Activated T-helper 2 cell treated with anti-CD3 and anti-CD28 coated beads, Interferon-gamma antibody, Interleukin-2, Interleukin-4, amounts not matched to agents 10 μg/mL and 5 μg/mL and 100 μg/mL, durations not matched to agents 14 hours and 24 hours and 36 hours (primary cell): ENCODE results near the gene IP6K2. TPM values are rescaled to one million over a fixed set of nuclear protein-coding genes. Genes with fewer than 3 reads are reported as not detected.
"Not testable (repeated sequence)": the region's sequence is repeated elsewhere in the genome, so short reads cannot be mapped to it uniquely, and the experiment has no call there.

ENCODE experiments used
- DNase-seq: peaks from one replicate; pipeline ENCODE4 v3.0.0; 2021; ENCODE audit warnings: low spot score
- H3K27ac Mint-ChIP-seq: one replicate; pipeline ENCODE4 v1.8.0; 2021; ENCODE audit warnings: mixed read lengths
- H3K27me3 Mint-ChIP-seq: one replicate; pipeline ENCODE4 v1.8.0; 2021; ENCODE audit warnings: low read depth, mixed read lengths
- H3K36me3 Mint-ChIP-seq: one replicate; pipeline ENCODE4 v1.8.0; 2021; ENCODE audit warnings: low read depth, mixed read lengths
- H3K4me1 Mint-ChIP-seq: one replicate; pipeline ENCODE4 v1.8.0; 2021; ENCODE audit warnings: low read depth, mixed read lengths
- H3K4me3 Mint-ChIP-seq: one replicate; pipeline ENCODE4 v1.8.0; 2021; ENCODE audit warnings: low read depth, mild to moderate bottlenecking, moderate library complexity, mixed read lengths
- H3K9me3 Mint-ChIP-seq: one replicate; pipeline ENCODE4 v1.8.0; 2021; ENCODE audit warnings: mixed read lengths
- intact Hi-C: fragments of 100-400 bp; cut with micrococcal nuclease; formaldehyde crosslinking; loops from one replicate; pipeline ENCODE4 v1.15.1; 2023
- total RNA-seq: library from RNA; stranded (reverse); gene quantifications from 2 replicates; pipeline ENCODE4 v1.2.3, GENCODE V29; 2022

Gene IP6K2
- total RNA-seq = 65.4 and 68.2 TPM in 2 replicates

- Mint-ChIP-seq H3K9me3 (no peaks in the 10 kb centered on the region), H3K36me3 (peaks cover 31% of the 10 kb centered on the region), H3K27ac (peak within 1 kb of the TSS; percentile 97), H3K27me3 (peaks cover 13% of the 10 kb centered on the region), H3K4me1 (peaks cover 28% of the 10 kb centered on the region), H3K4me3 (peak within 1 kb of the TSS; percentile 98)
- peak; percentile 98 for DNase-seq
- intact Hi-C loops = loop anchor here (1.0 to 2.0 kb wide), 3 partner anchors 32 to 202 kb away; partner anchors contain the start of genes ARIH2 and NCKIPSD
Observed at GRCh38 chr3:48716982-48717746, at the start of gene IP6K2. Gene IP6K2 (minus strand): TSS chr3:48717221. CDS start chr3:48695291, 21,930 bp downstream.

GRCh38 chr3:48765376-48765775 lies 48.4 kb upstream of the IP6K2 start:
- no peak overlapping the region for H3K4me3 Mint-ChIP-seq
- no peak overlapping the region for H3K27ac Mint-ChIP-seq
- H3K36me3 Mint-ChIP-seq = peaks cover 15% of the 10 kb centered on the region
- intact Hi-C loops = no loop called here
- no peaks in the 10 kb centered on the region for H3K9me3 Mint-ChIP-seq
- H3K27me3 Mint-ChIP-seq = no peaks in the 10 kb centered on the region
- no peak for DNase-seq
- H3K4me1 Mint-ChIP-seq = no peaks in the 10 kb centered on the region

- Mint-ChIP-seq H3K9me3 (no peaks in the 10 kb centered on the region), H3K27ac (no peak overlapping the region), H3K4me3 (no peak overlapping the region), H3K36me3 (peaks cover 19% of the 10 kb centered on the region), H3K4me1 (no peaks in the 10 kb centered on the region), H3K27me3 (no peaks in the 10 kb centered on the region)
- no peak for DNase-seq
- intact Hi-C loops = no loop called here
Observed at GRCh38 chr3:48762816-48763215, 45.8 kb upstream of the IP6K2 start.

GRCh38 chr3:48759991-48760540 lies 43.0 kb upstream of the IP6K2 start:
- DNase-seq, H3K4me3 Mint-ChIP-seq, H3K27me3 Mint-ChIP-seq, H3K9me3 Mint-ChIP-seq, H3K27ac Mint-ChIP-seq, intact Hi-C loops: not testable (repeated sequence)
- Mint-ChIP-seq H3K36me3 (peaks cover 24% of the 10 kb centered on the region), H3K4me1 (peaks cover 13% of the 10 kb centered on the region)

- Mint-ChIP-seq H3K4me1 (peaks cover 13% of the 10 kb centered on the region), H3K36me3 (peaks cover 21% of the 10 kb centered on the region)
- H3K27ac Mint-ChIP-seq, intact Hi-C loops, DNase-seq, H3K9me3 Mint-ChIP-seq, H3K27me3 Mint-ChIP-seq, H3K4me3 Mint-ChIP-seq: not testable (repeated sequence)
Observed at GRCh38 chr3:48759531-48759930, 42.5 kb upstream of the IP6K2 start.

- Mint-ChIP-seq H3K4me1 (peaks cover 13% of the 10 kb centered on the region), H3K4me3 (no peak overlapping the region), H3K9me3 (no peaks in the 10 kb centered on the region), H3K36me3 (peaks cover 16% of the 10 kb centered on the region), H3K27ac (no peak overlapping the region), H3K27me3 (no peaks in the 10 kb centered on the region)
- no peak for DNase-seq
- intact Hi-C loops = no loop called here
Observed at GRCh38 chr3:48759071-48759470, 42.0 kb upstream of the IP6K2 start.

GRCh38 chr3:48756640-48757039 lies 39.6 kb upstream of the IP6K2 start:
- peak overlapping the region; percentile 66 for H3K27ac Mint-ChIP-seq
- DNase-seq = no peak
- no peak overlapping the region for H3K4me3 Mint-ChIP-seq

GRCh38 chr3:48750856-48751255 lies 33.8 kb upstream of the IP6K2 start:
- H3K4me1 Mint-ChIP-seq = no peaks in the 10 kb centered on the region
- H3K27me3 Mint-ChIP-seq = no peaks in the 10 kb centered on the region
- intact Hi-C loops = no loop called here

More at GRCh38 chr3:48756640-48757039, 39.6 kb upstream of the IP6K2 start:
- intact Hi-C loops = no loop called here
- no peaks in the 10 kb centered on the region for H3K27me3 Mint-ChIP-seq
- H3K36me3 Mint-ChIP-seq = peaks cover 16% of the 10 kb centered on the region
- no peaks in the 10 kb centered on the region for H3K9me3 Mint-ChIP-seq
- H3K4me1 Mint-ChIP-seq = peaks cover 13% of the 10 kb centered on the region

GRCh38 chr3:48748754-48749153 lies 31.7 kb upstream of the IP6K2 start:
- H3K36me3 Mint-ChIP-seq = peaks cover 13% of the 10 kb centered on the region
- H3K27ac Mint-ChIP-seq = no peak overlapping the region
- no peaks in the 10 kb centered on the region for H3K4me1 Mint-ChIP-seq
- H3K27me3 Mint-ChIP-seq = no peaks in the 10 kb centered on the region
- no peaks in the 10 kb centered on the region for H3K9me3 Mint-ChIP-seq
- DNase-seq = no peak
- intact Hi-C loops = no loop called here
- no peak overlapping the region for H3K4me3 Mint-ChIP-seq

More at GRCh38 chr3:48750856-48751255, 33.8 kb upstream of the IP6K2 start:
- Mint-ChIP-seq H3K27ac (no peak overlapping the region), H3K9me3 (no peaks in the 10 kb centered on the region), H3K36me3 (peaks cover 13% of the 10 kb centered on the region), H3K4me3 (no peak overlapping the region)
- no peak for DNase-seq

- Mint-ChIP-seq H3K9me3 (no peaks in the 10 kb centered on the region), H3K36me3 (peaks cover 10% of the 10 kb centered on the region), H3K27me3 (no peaks in the 10 kb centered on the region), H3K27ac (no peak overlapping the region), H3K4me1 (no peaks in the 10 kb centered on the region), H3K4me3 (no peak overlapping the region)
- intact Hi-C loops = no loop called here
- DNase-seq = no peak
Observed at GRCh38 chr3:48747706-48748105, 30.7 kb upstream of the IP6K2 start.

GRCh38 chr3:48747015-48747615 lies 30.1 kb upstream of the IP6K2 start:
- no peak overlapping the region for H3K27ac Mint-ChIP-seq
- H3K27me3 Mint-ChIP-seq = no peaks in the 10 kb centered on the region
- H3K9me3 Mint-ChIP-seq = no peaks in the 10 kb centered on the region
- DNase-seq = no peak
- no peak overlapping the region for H3K4me3 Mint-ChIP-seq
- peaks cover 10% of the 10 kb centered on the region for H3K36me3 Mint-ChIP-seq
- intact Hi-C loops = no loop called here
- no peaks in the 10 kb centered on the region for H3K4me1 Mint-ChIP-seq

GRCh38 chr3:48743773-48744172 lies 26.8 kb upstream of the IP6K2 start:
- no peak overlapping the region for H3K4me3 Mint-ChIP-seq
- no peaks in the 10 kb centered on the region for H3K27me3 Mint-ChIP-seq
- intact Hi-C loops = no loop called here
- H3K36me3 Mint-ChIP-seq = peaks cover 4% of the 10 kb centered on the region
- no peak overlapping the region for H3K27ac Mint-ChIP-seq
- no peaks in the 10 kb centered on the region for H3K9me3 Mint-ChIP-seq
- H3K4me1 Mint-ChIP-seq = peaks cover 2% of the 10 kb centered on the region
- no peak for DNase-seq

GRCh38 chr3:48741226-48741625 lies 24.2 kb upstream of the IP6K2 start:
- H3K9me3 Mint-ChIP-seq, intact Hi-C loops, H3K27ac Mint-ChIP-seq, DNase-seq, H3K36me3 Mint-ChIP-seq, H3K4me3 Mint-ChIP-seq, H3K4me1 Mint-ChIP-seq, H3K27me3 Mint-ChIP-seq: not testable (repeated sequence)
